ENCODE measurements around the gene SGPL1.
A peak's percentile ranks its signal among the peaks of the same experiment; 100 is the strongest.

Gene SGPL1

DNA sequence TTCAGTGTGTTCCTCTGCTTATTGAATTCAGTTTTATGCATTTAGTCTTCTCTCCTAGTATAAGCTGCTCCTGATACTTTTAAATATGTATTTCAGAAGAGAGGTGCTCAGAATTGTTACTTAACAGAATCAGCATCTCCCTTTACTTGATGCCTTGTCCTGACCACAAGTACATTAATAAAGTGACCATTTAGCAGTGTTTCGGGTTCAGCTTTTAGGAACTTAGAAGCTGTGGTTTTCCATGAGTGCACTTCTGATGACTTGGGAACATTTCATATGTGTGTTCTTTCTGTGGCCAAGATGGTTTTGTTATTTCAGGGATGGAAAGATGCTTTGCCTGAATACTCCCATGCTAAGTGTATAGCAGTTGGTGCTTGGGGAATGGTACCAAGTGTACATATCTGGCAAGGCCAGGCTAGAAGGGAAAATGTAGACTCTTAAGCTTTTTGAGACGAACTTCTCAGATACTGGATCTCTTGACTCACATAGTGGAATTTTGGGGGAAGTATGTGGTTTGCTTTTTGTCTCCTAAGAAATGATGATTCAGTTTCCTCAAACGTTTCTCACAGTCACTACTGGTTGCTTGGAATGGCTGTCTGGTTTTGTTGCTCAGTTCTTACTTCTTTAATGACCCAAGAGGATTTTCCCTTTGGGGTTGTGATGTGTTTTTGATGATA is 17.2 kb downstream of the SGPL1 start:
- Histone ChIP-seq H3K27me3 (replicated peaks in 2 of 5; ENCODE audit: control insufficient read depth in 4 of 5, insufficient read depth in 5 of 5, low read length in 4 of 5) (no peaks in the 10 kb centered on the region), H3K36me3 (ENCODE audit: control insufficient read depth in 4 of 4, insufficient read depth in 4 of 4, low read length in 3 of 4) (peaks cover 3 to 6% (median 4%) of the 10 kb centered on the region in 4 experiments), H3K27ac (ENCODE audit: insufficient read depth in 1 of 2, low read depth in 1 of 2, low read length in 2 of 2, poor library complexity in 1 of 2, severe bottlenecking in 2 of 2) (no peak overlapping the region), H3K4me3 (ENCODE audit: control insufficient read depth in 1 of 7, extremely low read depth in 1 of 7, insufficient read depth in 4 of 7, low read depth in 2 of 7, low read length in 6 of 7) (peak overlapping the region in 1 of 7 experiments; percentile 17), H3K4me1 (ENCODE audit: control extremely low read depth in 1 of 4, control insufficient read depth in 4 of 4, insufficient read depth in 4 of 4, low read length in 3 of 4) (peaks cover 5 to 28% (median 15%) of the 10 kb centered on the region in 4 experiments), H3K9me3 (ENCODE audit: control extremely low read depth in 1 of 5, control insufficient read depth in 4 of 5, insufficient read depth in 2 of 5, low read depth in 1 of 5, low read length in 4 of 5) (peaks cover 0 to 7% (median 4%) of the 10 kb centered on the region in 5 experiments)
- ChIA-PET POLR2A (no interaction called here), CTCF (interaction anchor here (1.0 to 2.6 kb wide), 9 partner anchors 11 to 372 kb away, joined by 3 to 11 read pairs (median 5); partner anchors contain the start of gene SGPL1)
- DNase-seq = peak; percentile 45 to 70 (median 59)
- 25% methylated on average over 2 of the region's 3 CpGs for WGBS (ENCODE audit: insufficient coverage)

DNA sequence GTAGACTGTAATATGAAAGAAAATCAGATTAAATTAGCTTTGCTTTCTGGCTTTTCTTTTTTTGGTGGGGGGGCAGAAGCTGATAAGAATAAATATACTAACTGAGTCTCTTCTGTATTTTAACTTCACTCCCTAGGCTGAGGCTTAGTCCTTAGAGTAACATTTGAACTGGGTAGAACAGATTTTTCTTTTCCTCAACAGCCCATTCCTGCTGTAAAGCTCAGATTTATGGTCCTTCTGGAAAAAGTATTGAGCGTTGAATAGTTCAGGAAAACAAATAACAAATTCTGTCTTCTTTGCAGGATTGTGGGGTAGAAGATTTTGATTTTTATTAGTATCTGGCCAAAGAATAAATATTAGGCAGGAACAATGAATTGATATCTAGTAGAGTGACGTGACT is 17.9 kb downstream of the SGPL1 start:
- Histone ChIP-seq H3K4me3 (ENCODE audit: control insufficient read depth in 1 of 7, extremely low read depth in 1 of 7, insufficient read depth in 4 of 7, low read depth in 2 of 7, low read length in 6 of 7) (no peak overlapping the region), H3K36me3 (ENCODE audit: control insufficient read depth in 4 of 4, insufficient read depth in 4 of 4, low read length in 3 of 4) (peaks cover 3 to 6% (median 4%) of the 10 kb centered on the region in 4 experiments), H3K27me3 (replicated peaks in 2 of 5; ENCODE audit: control insufficient read depth in 4 of 5, insufficient read depth in 5 of 5, low read length in 4 of 5) (no peaks in the 10 kb centered on the region), H3K4me1 (ENCODE audit: control extremely low read depth in 1 of 4, control insufficient read depth in 4 of 4, insufficient read depth in 4 of 4, low read length in 3 of 4) (peaks cover 5 to 28% (median 15%) of the 10 kb centered on the region in 4 experiments), H3K9me3 (ENCODE audit: control extremely low read depth in 1 of 5, control insufficient read depth in 4 of 5, insufficient read depth in 2 of 5, low read depth in 1 of 5, low read length in 4 of 5) (peaks cover 0 to 8% (median 4%) of the 10 kb centered on the region in 5 experiments), H3K27ac (ENCODE audit: insufficient read depth in 1 of 2, low read depth in 1 of 2, low read length in 2 of 2, poor library complexity in 1 of 2, severe bottlenecking in 2 of 2) (no peak overlapping the region)
- CTCF ChIA-PET = interaction anchor here (1.3 to 2.6 kb wide), 8 partner anchors 12 to 372 kb away, joined by 3 to 11 read pairs (median 4); partner anchors contain the start of gene SGPL1
- 95% methylated on average over 2 of the region's 2 CpGs for WGBS (ENCODE audit: insufficient coverage)
- POLR2A ChIA-PET = no interaction called here
- no peak for DNase-seq

GRCh38 chr10:70834021-70834420 is 18.3 kb downstream of the SGPL1 start:
- H3K4me3 ChIP-seq (ENCODE audit: control insufficient read depth in 1 of 7, extremely low read depth in 1 of 7, insufficient read depth in 4 of 7, low read depth in 2 of 7, low read length in 6 of 7) = no peak overlapping the region
- H3K4me1 ChIP-seq (ENCODE audit: control extremely low read depth in 1 of 4, control insufficient read depth in 4 of 4, insufficient read depth in 4 of 4, low read length in 3 of 4) = peaks cover 5 to 28% (median 15%) of the 10 kb centered on the region in 4 experiments
- H3K27ac ChIP-seq (ENCODE audit: insufficient read depth in 1 of 2, low read depth in 1 of 2, low read length in 2 of 2, poor library complexity in 1 of 2, severe bottlenecking in 2 of 2) = no peak overlapping the region
- 100% methylated on average over 5 of the region's 5 CpGs for WGBS (ENCODE audit: insufficient coverage)
- H3K9me3 ChIP-seq (ENCODE audit: control extremely low read depth in 1 of 5, control insufficient read depth in 4 of 5, insufficient read depth in 2 of 5, low read depth in 1 of 5, low read length in 4 of 5) = peaks cover 0 to 8% (median 4%) of the 10 kb centered on the region in 5 experiments
- ChIA-PET CTCF (interaction anchor here (1.0 to 1.9 kb wide), 6 partner anchors 12 to 285 kb away, joined by 3 to 8 read pairs (median 4); no protein-coding TSS in a partner anchor), POLR2A (no interaction called here)
- no peak for DNase-seq
- H3K36me3 ChIP-seq (ENCODE audit: control insufficient read depth in 4 of 4, insufficient read depth in 4 of 4, low read length in 3 of 4) = peaks cover 0 to 7% (median 4%) of the 10 kb centered on the region in 4 experiments
- H3K27me3 ChIP-seq (replicated peaks in 2 of 5; ENCODE audit: control insufficient read depth in 4 of 5, insufficient read depth in 5 of 5, low read length in 4 of 5) = no peaks in the 10 kb centered on the region

DNA sequence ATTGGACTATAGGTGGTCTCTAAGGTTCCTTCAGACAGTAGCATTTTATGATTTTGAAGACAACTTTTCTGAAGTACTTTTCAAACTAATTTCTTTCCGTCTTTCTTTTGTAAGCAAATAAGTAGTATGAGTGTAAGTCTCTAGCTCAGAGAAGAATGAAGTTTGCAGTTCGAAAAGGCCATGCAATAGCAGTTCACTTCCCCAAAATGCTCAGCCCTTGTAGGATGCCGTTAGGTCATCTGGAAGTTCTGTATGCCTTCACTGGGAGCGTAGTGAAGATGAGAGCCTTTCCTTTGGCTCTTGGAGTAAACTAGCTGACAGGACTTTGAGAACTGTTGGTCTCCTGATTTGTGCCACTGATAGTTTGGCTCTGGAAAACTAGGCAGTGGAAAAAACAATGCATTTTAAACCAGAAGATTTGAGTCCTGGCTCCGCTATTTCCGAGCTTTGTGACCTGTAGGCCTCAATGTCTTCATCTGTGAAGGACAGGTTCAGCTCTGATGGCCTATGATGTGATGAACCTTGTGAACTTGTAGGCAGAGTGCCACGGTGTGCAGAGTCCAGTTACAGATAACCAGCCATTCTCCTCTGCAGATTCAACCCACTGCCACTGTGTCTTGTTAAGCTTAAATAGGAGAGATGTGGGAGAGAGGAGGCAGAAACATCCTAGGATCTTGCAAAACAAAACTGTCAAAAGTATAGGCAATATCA is 18.8 kb downstream of the SGPL1 start:
- Histone ChIP-seq H3K27me3 (replicated peaks in 2 of 5; ENCODE audit: control insufficient read depth in 4 of 5, insufficient read depth in 5 of 5, low read length in 4 of 5) (no peaks in the 10 kb centered on the region), H3K36me3 (ENCODE audit: control insufficient read depth in 4 of 4, insufficient read depth in 4 of 4, low read length in 3 of 4) (peaks cover 0 to 8% (median 5%) of the 10 kb centered on the region in 4 experiments), H3K4me3 (ENCODE audit: control insufficient read depth in 1 of 7, extremely low read depth in 1 of 7, insufficient read depth in 4 of 7, low read depth in 2 of 7, low read length in 6 of 7) (no peak overlapping the region), H3K27ac (ENCODE audit: insufficient read depth in 1 of 2, low read depth in 1 of 2, low read length in 2 of 2, poor library complexity in 1 of 2, severe bottlenecking in 2 of 2) (no peak overlapping the region), H3K9me3 (ENCODE audit: control extremely low read depth in 1 of 5, control insufficient read depth in 4 of 5, insufficient read depth in 2 of 5, low read depth in 1 of 5, low read length in 4 of 5) (peaks cover 0 to 8% (median 4%) of the 10 kb centered on the region in 5 experiments), H3K4me1 (ENCODE audit: control extremely low read depth in 1 of 4, control insufficient read depth in 4 of 4, insufficient read depth in 4 of 4, low read length in 3 of 4) (peaks cover 5 to 28% (median 15%) of the 10 kb centered on the region in 4 experiments)
- CTCF ChIA-PET = interaction anchor here (1.0 to 1.7 kb wide), 5 partner anchors 11 to 285 kb away, joined by 3 to 8 read pairs (median 4); no protein-coding TSS in a partner anchor
- 100% methylated on average over 3 of the region's 7 CpGs for WGBS (ENCODE audit: insufficient coverage)
- POLR2A ChIA-PET = no interaction called here
- DNase-seq = peak in 1 of 3 donors; percentile 4

DNA sequence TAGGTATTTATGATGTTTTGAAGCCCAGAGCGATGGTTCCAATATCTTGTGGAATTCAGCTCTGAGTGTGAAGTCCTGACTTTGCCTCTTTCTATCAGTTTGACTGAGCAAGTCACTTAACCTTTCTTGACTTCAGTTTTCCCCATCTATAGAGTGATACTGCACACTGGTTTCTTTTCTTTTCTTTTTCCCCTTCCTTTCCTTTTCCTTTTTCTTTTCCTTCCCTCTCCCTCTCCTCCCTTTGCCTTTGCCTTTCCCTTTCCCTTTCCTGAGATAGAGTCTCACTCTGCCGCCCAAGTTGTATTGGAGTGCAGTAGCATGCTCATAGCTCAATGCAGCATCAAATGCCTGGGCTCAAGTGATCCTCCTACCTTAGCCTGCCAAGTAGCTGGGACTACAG is 20.6 kb downstream of the SGPL1 start:
- ChIA-PET CTCF (interaction anchor here (0.6 to 1.4 kb wide), 5 partner anchors 10 to 373 kb away, joined by 3 to 4 read pairs (median 3); no protein-coding TSS in a partner anchor), POLR2A (no interaction called here)
- no peak for DNase-seq
- Histone ChIP-seq H3K9me3 (ENCODE audit: control extremely low read depth in 1 of 5, control insufficient read depth in 4 of 5, insufficient read depth in 2 of 5, low read depth in 1 of 5, low read length in 4 of 5) (peaks cover 0 to 8% (median 4%) of the 10 kb centered on the region in 5 experiments), H3K27ac (ENCODE audit: insufficient read depth in 1 of 2, low read depth in 1 of 2, low read length in 2 of 2, poor library complexity in 1 of 2, severe bottlenecking in 2 of 2) (no peak overlapping the region), H3K4me1 (ENCODE audit: control extremely low read depth in 1 of 4, control insufficient read depth in 4 of 4, insufficient read depth in 4 of 4, low read length in 3 of 4) (peaks cover 5 to 21% (median 13%) of the 10 kb centered on the region in 4 experiments), H3K36me3 (ENCODE audit: control insufficient read depth in 4 of 4, insufficient read depth in 4 of 4, low read length in 3 of 4) (peaks cover 0 to 10% (median 6%) of the 10 kb centered on the region in 4 experiments), H3K4me3 (ENCODE audit: control insufficient read depth in 1 of 7, extremely low read depth in 1 of 7, insufficient read depth in 4 of 7, low read depth in 2 of 7, low read length in 6 of 7) (no peak overlapping the region), H3K27me3 (replicated peaks in 2 of 5; ENCODE audit: control insufficient read depth in 4 of 5, insufficient read depth in 5 of 5, low read length in 4 of 5) (no peaks in the 10 kb centered on the region)
- WGBS (ENCODE audit: insufficient coverage) = 100% methylated on average over 2 of the region's 2 CpGs

GRCh38 chr10:70837660-70838059 is 21.9 kb downstream of the SGPL1 start:
- CTCF ChIA-PET = interaction anchor here (1.2 kb wide), 1 partner anchor 287 kb away, joined by 3 read pairs; no protein-coding TSS in a partner anchor
- DNase-seq = no peak
- H3K36me3 ChIP-seq (ENCODE audit: control insufficient read depth in 4 of 4, insufficient read depth in 4 of 4, low read length in 3 of 4) = peaks cover 0 to 13% (median 7%) of the 10 kb centered on the region in 4 experiments
- H3K27ac ChIP-seq (ENCODE audit: insufficient read depth in 1 of 2, low read depth in 1 of 2, low read length in 2 of 2, poor library complexity in 1 of 2, severe bottlenecking in 2 of 2) = no peak overlapping the region
- no peak overlapping the region for H3K4me3 ChIP-seq (ENCODE audit: control insufficient read depth in 1 of 7, extremely low read depth in 1 of 7, insufficient read depth in 4 of 7, low read depth in 2 of 7, low read length in 6 of 7)
- peaks cover 0 to 8% (median 4%) of the 10 kb centered on the region in 5 experiments for H3K9me3 ChIP-seq (ENCODE audit: control extremely low read depth in 1 of 5, control insufficient read depth in 4 of 5, insufficient read depth in 2 of 5, low read depth in 1 of 5, low read length in 4 of 5)
- WGBS (ENCODE audit: insufficient coverage) = 100% methylated on average over 1 of the region's 3 CpGs
- POLR2A ChIA-PET = no interaction called here
- peaks cover 5 to 20% (median 12%) of the 10 kb centered on the region in 4 experiments for H3K4me1 ChIP-seq (ENCODE audit: control extremely low read depth in 1 of 4, control insufficient read depth in 4 of 4, insufficient read depth in 4 of 4, low read length in 3 of 4)
- H3K27me3 ChIP-seq (replicated peaks in 2 of 5; ENCODE audit: control insufficient read depth in 4 of 5, insufficient read depth in 5 of 5, low read length in 4 of 5) = no peaks in the 10 kb centered on the region

Data from common myeloid progenitor, CD34-positive (primary cell).